GM19395 (cell line): ENCODE data around the gene DOCK9.
A peak's percentile ranks its signal among the peaks of the same experiment; 100 is the strongest.
"Not testable (repeated sequence)": the region's sequence is repeated elsewhere in the genome, so short reads cannot be mapped to it uniquely, and the experiment has no call there.

Experiments
- ATAC-seq: cut with Tn5 transposase; IDR thresholded peaks from one replicate; pipeline ENCODE4 v1.9.1; 2021; ENCODE audit warnings: mild to moderate bottlenecking, moderate library complexity; ENCODE audit not compliant: unreplicated experiment

DOCK9 gene

DNA sequence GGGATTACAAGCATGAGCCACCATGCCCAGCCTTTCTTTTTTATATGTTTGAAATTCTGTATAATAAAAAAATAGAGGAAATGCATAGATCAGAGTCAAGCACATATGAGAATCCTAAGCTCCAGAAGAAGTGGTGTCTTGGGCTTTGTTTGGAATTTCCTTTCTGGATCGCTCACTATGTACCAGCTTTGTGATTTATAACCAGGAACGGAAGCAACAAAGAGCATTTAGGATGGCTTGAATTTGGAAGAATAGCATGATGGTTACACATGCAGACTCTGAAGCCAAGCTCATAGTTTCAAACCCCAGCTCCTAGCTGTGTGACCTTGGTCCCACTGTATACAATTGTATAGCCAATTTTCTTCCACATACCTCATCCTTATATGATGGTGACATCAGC, 197.4 kb downstream of the DOCK9 start:
- no peak for ATAC-seq

DNA sequence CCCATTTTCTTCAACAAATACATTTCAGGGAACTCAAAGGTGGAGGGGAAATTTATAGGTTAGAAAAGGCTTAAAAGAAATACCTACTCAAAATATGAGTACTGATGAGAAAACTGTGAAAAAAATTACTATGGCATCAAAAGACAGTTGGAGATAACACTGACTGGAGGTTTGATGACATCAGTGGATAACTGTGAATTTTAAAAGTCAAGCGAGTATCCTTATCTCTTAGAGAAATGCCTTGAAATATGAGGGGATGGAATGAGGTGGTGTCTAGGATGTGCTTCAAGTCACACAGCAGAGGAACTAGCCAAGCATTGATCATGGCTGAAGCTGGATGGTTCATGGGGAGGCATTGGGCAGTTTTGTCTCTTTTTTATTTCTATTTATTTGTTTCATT, 198.2 kb downstream of the DOCK9 start:
- no peak for ATAC-seq

DNA sequence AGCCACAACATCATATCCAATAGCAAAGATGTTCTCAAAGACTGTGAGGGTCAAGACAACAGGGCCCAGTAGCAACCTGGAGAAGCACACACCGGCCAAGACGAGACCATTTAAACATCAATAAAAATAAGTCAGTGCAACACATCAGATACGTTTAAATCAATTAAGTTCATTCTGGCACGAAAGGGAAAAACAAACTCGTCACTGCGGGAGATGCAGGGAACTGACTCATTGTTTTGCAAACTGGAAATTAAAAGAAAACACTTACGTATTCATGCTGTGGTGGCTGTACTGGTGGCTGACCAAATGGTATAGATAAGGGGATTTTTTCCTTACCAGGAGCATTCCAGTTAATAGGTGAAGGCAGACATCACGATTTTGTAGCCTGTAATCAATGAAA, 199.1 kb downstream of the DOCK9 start:
- ATAC-seq, result no peak

DNA sequence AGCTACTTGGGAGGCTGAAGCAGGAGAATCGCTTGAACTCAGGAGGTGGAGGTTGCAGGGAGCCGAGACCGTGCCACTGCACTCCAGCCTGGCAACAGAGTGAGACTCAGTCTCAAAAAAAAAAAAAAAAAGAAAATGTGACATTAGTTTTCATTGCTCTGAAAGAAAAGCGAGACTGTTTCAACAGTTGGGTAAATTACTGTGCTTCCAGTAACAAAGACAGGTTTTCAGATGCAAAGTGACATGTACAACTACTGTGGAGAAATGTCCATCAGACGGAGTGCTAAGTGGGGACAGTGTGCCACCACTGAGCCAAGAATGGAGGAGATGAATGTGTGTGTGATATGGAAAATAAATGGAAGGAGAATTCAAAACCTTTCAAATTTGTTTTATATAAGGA, 201.2 kb downstream of the DOCK9 start:
- ATAC-seq, result no peak

DNA sequence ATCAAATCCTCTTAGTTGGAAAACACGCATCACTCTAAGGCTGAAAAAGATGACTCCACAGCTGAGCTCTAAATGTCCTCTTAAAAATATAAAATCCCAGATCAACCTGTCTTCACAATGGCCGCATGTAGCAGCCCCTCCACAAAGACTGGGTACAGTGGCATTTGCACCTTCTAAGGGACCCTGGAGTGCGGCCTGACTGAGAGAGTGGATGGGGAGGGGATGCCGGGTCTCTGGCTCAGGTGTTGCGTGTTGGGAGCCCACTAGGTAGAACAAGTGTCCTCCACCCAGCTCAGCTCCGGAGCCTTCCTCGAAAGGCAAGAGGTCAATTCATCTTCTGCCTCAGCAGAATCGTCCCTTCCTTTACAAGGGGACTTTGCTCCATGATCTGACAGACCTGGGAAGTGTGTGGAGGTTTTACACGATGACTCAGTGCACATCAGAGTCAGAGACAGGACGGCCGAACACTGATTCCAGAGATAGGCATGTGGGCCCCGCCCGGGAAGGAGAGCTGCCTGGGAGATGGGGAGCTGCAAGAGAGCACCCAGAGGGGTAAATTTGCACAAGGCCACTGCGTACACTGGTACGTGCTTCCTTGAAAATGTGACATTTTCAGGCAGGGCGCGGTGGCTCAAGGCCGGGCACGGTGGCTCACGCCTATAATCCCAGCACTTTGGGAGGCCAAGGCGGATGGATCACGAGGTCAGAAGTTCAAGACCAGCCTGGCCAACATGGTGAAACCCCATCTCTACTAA, 201.8 kb downstream of the DOCK9 start:
- no peak for ATAC-seq

- no peak for ATAC-seq
Measured at GRCh38 chr13:98775386-98775785, 202.5 kb downstream of the DOCK9 start.

GRCh38 chr13:98774776-98775175, 203.1 kb downstream of the DOCK9 start:
- ATAC-seq, result no peak

DNA sequence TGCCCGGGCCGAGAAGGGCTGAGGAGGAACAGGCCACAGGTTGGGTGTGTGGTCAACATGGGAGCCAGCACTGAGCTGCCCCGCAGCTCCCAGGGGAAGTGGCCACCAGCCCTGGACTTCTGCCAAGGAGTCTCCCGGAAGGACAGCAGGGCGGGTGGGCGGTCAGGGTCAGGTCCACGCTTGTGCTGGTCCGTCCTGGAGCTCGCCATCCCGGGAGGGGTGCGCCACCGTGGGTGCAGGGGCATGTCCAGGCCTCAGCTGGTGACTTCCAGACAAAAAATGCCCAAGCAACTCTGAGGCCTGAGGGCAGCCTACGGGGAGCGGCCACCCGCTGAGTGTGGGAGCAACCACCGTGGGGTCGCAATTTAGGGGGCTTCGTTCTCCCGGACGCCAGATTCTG, 203.9 kb downstream of the DOCK9 start:
- no peak for ATAC-seq

GRCh38 chr13:98772794-98773452, 204.9 kb downstream of the DOCK9 start:
- ATAC-seq, result no peak

DNA sequence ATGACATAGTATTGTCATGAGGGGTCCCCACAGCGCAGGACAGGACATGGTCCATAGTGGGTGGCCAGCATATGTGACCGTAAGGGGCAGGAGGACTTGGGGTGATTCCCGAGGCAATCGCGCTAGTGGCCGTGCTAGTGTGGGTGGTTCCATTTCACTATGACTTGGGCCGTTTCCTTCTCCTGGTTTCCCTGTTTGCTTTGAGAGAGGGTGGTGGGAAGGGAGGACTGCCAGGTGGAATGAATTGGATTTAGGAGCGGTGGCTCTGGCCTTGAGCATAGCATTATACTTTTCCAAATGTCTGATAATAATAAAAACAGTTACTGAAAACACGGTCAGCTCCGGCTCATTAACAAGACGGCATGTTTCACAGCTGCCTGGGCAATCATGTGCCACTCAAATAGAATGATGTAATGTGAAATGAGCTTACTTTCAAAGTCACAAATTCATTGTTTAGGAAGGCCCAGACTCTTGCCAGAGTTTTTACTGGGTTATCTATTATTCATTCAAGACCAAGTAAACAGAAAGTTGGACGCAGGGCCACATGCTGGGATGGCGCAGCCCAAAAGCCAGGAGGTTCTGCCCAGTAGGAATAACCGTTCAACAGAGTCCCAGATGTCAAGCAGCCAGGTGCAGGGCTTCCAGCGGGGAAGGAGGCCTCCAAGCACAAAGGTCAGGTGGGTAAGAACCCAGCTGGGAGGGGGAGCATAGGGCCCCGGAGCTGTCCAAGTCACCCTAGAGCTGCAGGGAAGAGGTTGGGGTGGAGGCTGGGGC, 205.8 kb downstream of the DOCK9 start:
- no peak for ATAC-seq

GRCh38 chr13:98769736-98770135, 208.1 kb downstream of the DOCK9 start:
- no peak for ATAC-seq

DNA sequence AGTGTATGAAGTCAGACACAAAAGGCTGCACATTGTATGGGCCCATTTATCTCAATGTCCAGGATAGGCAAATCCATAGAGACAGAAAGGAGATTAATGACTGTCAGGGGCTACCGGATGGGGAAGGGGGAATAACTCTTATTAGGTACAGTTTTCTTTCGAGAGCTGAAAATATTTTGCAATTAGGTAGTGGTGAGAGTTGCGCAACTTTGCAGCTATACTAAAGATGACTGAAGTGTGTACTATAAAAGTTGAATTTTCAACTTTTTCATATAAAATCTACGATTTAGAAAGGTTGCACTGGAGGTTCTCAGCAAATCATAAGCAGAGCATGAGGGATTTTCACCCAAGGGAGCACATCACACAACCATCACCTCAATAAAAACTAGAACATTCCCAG, 209.3 kb downstream of the DOCK9 start:
- no peak for ATAC-seq

GRCh38 chr13:98766697-98767096, 211.2 kb downstream of the DOCK9 start:
- no peak for ATAC-seq

DNA sequence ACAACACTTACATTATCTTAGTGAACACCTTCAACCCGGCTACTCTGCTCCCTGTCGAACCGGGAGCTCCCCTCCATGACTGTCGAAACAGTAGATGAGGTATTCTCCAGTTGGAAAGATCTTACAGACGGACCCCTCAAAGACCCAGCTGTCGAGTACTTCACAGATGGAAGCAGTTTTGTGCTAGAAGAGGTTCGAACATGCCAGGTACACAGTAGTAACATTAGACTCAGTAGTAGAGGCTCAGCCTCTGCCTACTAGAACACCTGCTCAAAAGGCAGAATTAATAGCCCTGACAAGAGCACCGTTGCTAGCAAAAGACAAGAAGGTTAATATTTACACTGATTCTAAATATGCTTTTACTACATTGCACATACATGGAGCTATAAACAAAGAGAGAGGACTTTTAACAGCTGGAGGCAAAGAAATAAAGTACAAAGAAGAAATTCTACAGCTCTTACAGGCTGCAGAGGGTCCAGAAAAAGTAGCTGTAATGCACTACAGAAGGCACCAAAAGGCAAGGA, 211.8 kb downstream of the DOCK9 start:
- no peak for ATAC-seq

- peak; percentile 22 for ATAC-seq
Measured at GRCh38 chr13:98761986-98762616, 215.8 kb downstream of the DOCK9 start.

GRCh38 chr13:98761126-98761985, 216.5 kb downstream of the DOCK9 start:
- peak; percentile 83 for ATAC-seq

GRCh38 chr13:98755729-98756128, 222.1 kb downstream of the DOCK9 start:
- no peak for ATAC-seq

DNA sequence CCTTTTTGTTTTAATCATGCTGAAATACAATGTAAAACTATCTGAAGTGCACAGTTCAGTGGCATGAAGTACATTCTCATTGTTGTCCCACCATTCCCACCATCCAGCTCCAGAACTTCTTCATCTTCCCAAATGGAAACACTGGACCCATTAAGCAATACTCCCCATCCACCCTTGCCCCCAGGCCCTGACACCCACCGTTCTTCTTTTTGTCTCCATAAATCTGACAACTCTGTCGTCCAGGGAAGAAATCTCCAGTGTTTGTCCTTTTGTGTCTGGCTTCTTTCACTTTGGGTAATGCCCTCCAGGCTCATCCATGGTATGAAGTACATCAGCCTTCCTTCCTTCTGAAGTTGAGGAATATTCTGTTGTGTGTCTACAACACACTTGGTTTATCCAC, 222.7 kb downstream of the DOCK9 start:
- ATAC-seq, result no peak

DNA sequence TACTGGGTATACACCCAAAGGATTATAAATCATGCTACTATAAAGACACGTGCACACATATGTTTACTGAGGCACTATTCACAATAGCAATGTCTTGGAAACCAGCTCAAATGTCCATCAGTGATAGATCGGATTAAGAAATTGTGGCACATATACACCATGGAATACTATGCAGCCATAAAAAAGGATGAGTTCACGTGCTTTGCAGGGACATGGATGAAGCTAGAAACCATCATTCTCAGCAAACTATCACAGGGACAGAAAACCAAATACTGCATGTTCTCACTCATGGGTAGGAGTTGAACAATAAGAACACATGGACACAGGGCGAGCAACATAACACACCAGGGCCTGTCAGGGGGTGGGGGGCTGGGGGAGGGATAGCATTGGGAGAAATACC, 223.4 kb downstream of the DOCK9 start:
- not testable (repeated sequence) for ATAC-seq
